ENCODE measurements around the gene IL12A. TPM values are rescaled to one million over a fixed set of nuclear protein-coding genes. Genes with fewer than 3 reads are reported as not detected.
A peak's percentile ranks its signal among the peaks of the same experiment; 100 is the strongest.

Gene IL12A
- total RNA-seq, 1 experiment from 2014 or later: 8.3 TPM

GRCh38 chr3:160023476-160023875 lies 34.8 kb downstream of the IL12A start:
- ATAC-seq (peak; percentile 82), DNase-seq (peak; percentile 74)
- no peaks in the 10 kb centered on the region for H3K36me3 ChIP-seq (ENCODE audit: low read depth, low read length)
- CTCF ChIA-PET: interaction anchor here (0.5 kb wide), 1 partner anchor 17 kb away, joined by 4 read pairs; no protein-coding TSS in a partner anchor
- no peak overlapping the region for H2AFZ ChIP-seq (ENCODE audit: low read length)
- no peak overlapping the region for H3K9ac ChIP-seq (ENCODE audit: low read length)
- no peaks in the 10 kb centered on the region for H3K27me3 ChIP-seq (ENCODE audit: low read length)
- H3K4me3 ChIP-seq (ENCODE audit: low read length): no peak overlapping the region
- intact Hi-C loops (cut with micrococcal nuclease): no loop called here
- H3K9me3 ChIP-seq (ENCODE audit: low read length): no peaks in the 10 kb centered on the region
- H3K79me2 ChIP-seq (ENCODE audit: low read length): no peaks in the 10 kb centered on the region
- POLR2A ChIA-PET (ENCODE audit: unreplicated experiment): no interaction called here
- no peaks in the 10 kb centered on the region for H3K9me2 ChIP-seq (replicated peaks; ENCODE audit: low read length)
- H3K4me1 ChIP-seq (ENCODE audit: insufficient read depth, low read length): peaks cover 37% of the 10 kb centered on the region
- H3K4me2 ChIP-seq (ENCODE audit: low read length): peak overlapping the region; percentile 38
- H4K20me1 ChIP-seq (ENCODE audit: low read length): no peaks in the 10 kb centered on the region
- peak overlapping the region; percentile 27 for H3K27ac ChIP-seq (ENCODE audit: low read length)
- no peaks in the 10 kb centered on the region for H3F3A ChIP-seq (ENCODE audit: low read length, unreplicated experiment)
- BruUV-seq (replicated peaks): no TSS peak
- TF ChIP-seq EZH2phosphoT487 (IDR thresholded peaks at IDR 0.05; ENCODE audit: borderline replicate concordance, low read length) (no peak), EZH2 (IDR thresholded peaks at IDR 0.05; ENCODE audit: low read length, unreplicated experiment) (no peak), CTCF (conservative IDR thresholded peaks at IDR 0.05; ENCODE audit: low read depth, low read length) (no peak)

- intact Hi-C loops (cut with micrococcal nuclease): no loop called here
- H3K9me3 ChIP-seq (ENCODE audit: low read length): no peaks in the 10 kb centered on the region
- H3K27ac ChIP-seq (ENCODE audit: low read length): peak overlapping the region; percentile 76
- H4K20me1 ChIP-seq (ENCODE audit: low read length): no peaks in the 10 kb centered on the region
- H3K36me3 ChIP-seq (ENCODE audit: low read depth, low read length): no peaks in the 10 kb centered on the region
- H3K9me2 ChIP-seq (replicated peaks; ENCODE audit: low read length): no peaks in the 10 kb centered on the region
- H3F3A ChIP-seq (ENCODE audit: low read length, unreplicated experiment): no peaks in the 10 kb centered on the region
- no TSS peak for BruUV-seq (replicated peaks)
- H2AFZ ChIP-seq (ENCODE audit: low read length): peak overlapping the region; percentile 60
- ATAC-seq: peak; percentile 74
- POLR2A ChIA-PET (ENCODE audit: unreplicated experiment): no interaction called here
- H3K4me2 ChIP-seq (ENCODE audit: low read length): peak overlapping the region; percentile 70
- H3K4me3 ChIP-seq (ENCODE audit: low read length): no peak overlapping the region
- H3K9ac ChIP-seq (ENCODE audit: low read length): peak overlapping the region; percentile 26; the same call in 1 of the 2 replicates
- TF ChIP-seq CTCF (conservative IDR thresholded peaks at IDR 0.05; ENCODE audit: low read depth, low read length) (no peak), EZH2phosphoT487 (IDR thresholded peaks at IDR 0.05; ENCODE audit: borderline replicate concordance, low read length) (no peak), EZH2 (IDR thresholded peaks at IDR 0.05; ENCODE audit: low read length, unreplicated experiment) (no peak)
- peak; percentile 82 for DNase-seq
- H3K4me1 ChIP-seq (ENCODE audit: insufficient read depth, low read length): peaks cover 37% of the 10 kb centered on the region
- H3K79me2 ChIP-seq (ENCODE audit: low read length): no peaks in the 10 kb centered on the region
- CTCF ChIA-PET: interaction anchor here (0.6 to 0.8 kb wide), 3 partner anchors 98 to 316 kb away, joined by 3 read pairs; no protein-coding TSS in a partner anchor
- H3K27me3 ChIP-seq (ENCODE audit: low read length): no peaks in the 10 kb centered on the region
Measured at GRCh38 chr3:160027541-160028195, 39.0 kb downstream of the IL12A start.

- Histone ChIP-seq H3K9ac (ENCODE audit: low read length) (no peak overlapping the region), H3K4me2 (ENCODE audit: low read length) (no peak overlapping the region), H3K36me3 (ENCODE audit: low read depth, low read length) (no peaks in the 10 kb centered on the region), H3K4me3 (ENCODE audit: low read length) (no peak overlapping the region), H3K9me2 (replicated peaks; ENCODE audit: low read length) (no peaks in the 10 kb centered on the region), H3K79me2 (ENCODE audit: low read length) (no peaks in the 10 kb centered on the region), H2AFZ (ENCODE audit: low read length) (no peak overlapping the region), H4K20me1 (ENCODE audit: low read length) (no peaks in the 10 kb centered on the region), H3K9me3 (ENCODE audit: low read length) (no peaks in the 10 kb centered on the region), H3K4me1 (ENCODE audit: insufficient read depth, low read length) (no peaks in the 10 kb centered on the region), H3K27me3 (ENCODE audit: low read length) (no peaks in the 10 kb centered on the region), H3K27ac (ENCODE audit: low read length) (no peak overlapping the region), H3F3A (ENCODE audit: low read length, unreplicated experiment) (no peaks in the 10 kb centered on the region)
- no peak for TF ChIP-seq EZH2 (IDR thresholded peaks at IDR 0.05; ENCODE audit: low read length, unreplicated experiment)
- TF ChIP-seq EZH2phosphoT487 (IDR thresholded peaks at IDR 0.05; ENCODE audit: borderline replicate concordance, low read length): no peak
- no peak for TF ChIP-seq CTCF (conservative IDR thresholded peaks at IDR 0.05; ENCODE audit: low read depth, low read length)
- BruUV-seq (replicated peaks): no TSS peak
- DNase-seq (no peak), ATAC-seq (no peak)
- POLR2A ChIA-PET (ENCODE audit: unreplicated experiment): no interaction called here
- CTCF ChIA-PET: no interaction called here
- intact Hi-C loops (cut with micrococcal nuclease): no loop called here
Measured at GRCh38 chr3:160035757-160036156, 47.1 kb downstream of the IL12A start.

All from PC-3 (cell line).